Activated T-helper 1 cell treated with anti-CD3 and anti-CD28 coated beads, Interleukin-12 subunit alpha, Interleukin-12 subunit beta, Interleukin-2, Interleukin-4 antibody, amounts not matched to agents 30 ng/mL and 10 ng/mL and 1 ng/mL, durations not matched to agents 14 hours and 24 hours and 36 hours (primary cell): ENCODE data around the gene SSBP1. TPM values are rescaled to one million over a fixed set of nuclear protein-coding genes. Genes with fewer than 3 reads are reported as not detected.
A peak's percentile ranks its signal among the peaks of the same experiment; 100 is the strongest.
"Not testable (repeated sequence)": the region's sequence is repeated elsewhere in the genome, so short reads cannot be mapped to it uniquely, and the experiment has no call there.

Experiments
- DNase-seq: peaks from one replicate; pipeline ENCODE4 v3.0.0; 2021; ENCODE audit warnings: low spot score
- H3K27ac Mint-ChIP-seq: one replicate; pipeline ENCODE4 v1.8.0; 2021; ENCODE audit warnings: mild to moderate bottlenecking, mixed read lengths
- H3K27me3 Mint-ChIP-seq: one replicate; pipeline ENCODE4 v1.8.0; 2022; ENCODE audit warnings: mild to moderate bottlenecking, moderate library complexity, mixed read lengths; ENCODE audit not compliant: insufficient read depth
- H3K36me3 Mint-ChIP-seq: one replicate; pipeline ENCODE4 v1.8.0; 2021; ENCODE audit warnings: low read depth, mixed read lengths
- H3K4me1 Mint-ChIP-seq: one replicate; pipeline ENCODE4 v1.8.0; 2021; ENCODE audit warnings: low read depth, mixed read lengths
- H3K4me3 Mint-ChIP-seq: one replicate; pipeline ENCODE4 v1.8.0; 2021; ENCODE audit warnings: mild to moderate bottlenecking, moderate library complexity, mixed read lengths
- H3K9me3 Mint-ChIP-seq: one replicate; pipeline ENCODE4 v1.8.0; 2021; ENCODE audit warnings: mixed read lengths
- intact Hi-C: fragments of 100-400 bp; cut with micrococcal nuclease; formaldehyde crosslinking; loops from one replicate; pipeline ENCODE4 v1.15.1; 2024
- total RNA-seq: library from RNA; stranded (reverse); gene quantifications from 2 replicates; pipeline ENCODE4 v1.2.3, GENCODE V29; 2022

Gene SSBP1
- total RNA-seq, result 240 and 245 TPM in 2 replicates

- peak; percentile 91 for DNase-seq
- peak within 1 kb of the TSS; percentile 96 for H3K27ac Mint-ChIP-seq
- intact Hi-C loops, result loop anchor here (1.0 to 10.0 kb wide), 16 partner anchors 36 to 1642 kb away; partner anchors contain the start of genes ADCK2, AGK, BRAF and CASP2
- H3K4me1 Mint-ChIP-seq, result peaks cover 24% of the 10 kb centered on the region
- H3K36me3 Mint-ChIP-seq, result peaks cover 27% of the 10 kb centered on the region
- H3K27me3 Mint-ChIP-seq, result no peaks in the 10 kb centered on the region
- peak within 1 kb of the TSS; percentile 94 for H3K4me3 Mint-ChIP-seq
- H3K9me3 Mint-ChIP-seq, result no peaks in the 10 kb centered on the region
These were observed at the start of gene SSBP1 for GRCh38 chr7:141737836-141738591. SSBP1 (plus strand) TSS chr7:141738358; CDS start chr7:141739167, 809 bp downstream.

GRCh38 chr7:141689072-141689825 lies 48.9 kb upstream of the SSBP1 start:
- DNase-seq, H3K4me3 Mint-ChIP-seq, H3K9me3 Mint-ChIP-seq, H3K27ac Mint-ChIP-seq, intact Hi-C loops, H3K27me3 Mint-ChIP-seq: not testable (repeated sequence)
- H3K36me3 Mint-ChIP-seq, result peaks cover 29% of the 10 kb centered on the region
- peaks cover 16% of the 10 kb centered on the region for H3K4me1 Mint-ChIP-seq

- no peaks in the 10 kb centered on the region for H3K27me3 Mint-ChIP-seq
- H3K9me3 Mint-ChIP-seq, result no peaks in the 10 kb centered on the region
- no peak overlapping the region for H3K4me3 Mint-ChIP-seq
These were observed 46.6 kb upstream of the SSBP1 start for GRCh38 chr7:141691540-141691939.

GRCh38 chr7:141691961-141692360 lies 46.2 kb upstream of the SSBP1 start:
- H3K36me3 Mint-ChIP-seq, result peaks cover 28% of the 10 kb centered on the region
- H3K9me3 Mint-ChIP-seq, result no peaks in the 10 kb centered on the region
- intact Hi-C loops, result no loop called here
- peaks cover 12% of the 10 kb centered on the region for H3K4me1 Mint-ChIP-seq
- no peaks in the 10 kb centered on the region for H3K27me3 Mint-ChIP-seq
- no peak for DNase-seq
- no peak overlapping the region for H3K27ac Mint-ChIP-seq
- no peak overlapping the region for H3K4me3 Mint-ChIP-seq

More at GRCh38 chr7:141691540-141691939, 46.6 kb upstream of the SSBP1 start:
- intact Hi-C loops, result no loop called here
- no peak overlapping the region for H3K27ac Mint-ChIP-seq
- H3K36me3 Mint-ChIP-seq, result peaks cover 27% of the 10 kb centered on the region
- no peak for DNase-seq
- H3K4me1 Mint-ChIP-seq, result peaks cover 12% of the 10 kb centered on the region

- H3K27me3 Mint-ChIP-seq, result no peaks in the 10 kb centered on the region
- no peak overlapping the region for H3K4me3 Mint-ChIP-seq
- peaks cover 33% of the 10 kb centered on the region for H3K36me3 Mint-ChIP-seq
- DNase-seq, result no peak
- H3K9me3 Mint-ChIP-seq, result no peaks in the 10 kb centered on the region
- no peak overlapping the region for H3K27ac Mint-ChIP-seq
- H3K4me1 Mint-ChIP-seq, result peaks cover 19% of the 10 kb centered on the region
- intact Hi-C loops, result no loop called here
These were observed 45.1 kb upstream of the SSBP1 start for GRCh38 chr7:141693082-141693481.

- H3K4me1 Mint-ChIP-seq, result peaks cover 45% of the 10 kb centered on the region
These were observed 42.3 kb upstream of the SSBP1 start for GRCh38 chr7:141695803-141696289.

GRCh38 chr7:141696348-141696747 lies 41.8 kb upstream of the SSBP1 start:
- Mint-ChIP-seq H3K9me3 (no peaks in the 10 kb centered on the region), H3K4me3 (no peak overlapping the region), H3K27me3 (no peaks in the 10 kb centered on the region), H3K36me3 (peaks cover 37% of the 10 kb centered on the region), H3K4me1 (peaks cover 48% of the 10 kb centered on the region), H3K27ac (no peak overlapping the region)
- DNase-seq, result no peak
- intact Hi-C loops, result no loop called here

More at GRCh38 chr7:141695803-141696289, 42.3 kb upstream of the SSBP1 start:
- no peak for DNase-seq
- H3K4me3 Mint-ChIP-seq, result no peak overlapping the region
- intact Hi-C loops, result no loop called here
- peaks cover 37% of the 10 kb centered on the region for H3K36me3 Mint-ChIP-seq
- no peaks in the 10 kb centered on the region for H3K9me3 Mint-ChIP-seq
- H3K27me3 Mint-ChIP-seq, result no peaks in the 10 kb centered on the region
- no peak overlapping the region for H3K27ac Mint-ChIP-seq

- H3K27ac Mint-ChIP-seq, result no peak overlapping the region
- peaks cover 49% of the 10 kb centered on the region for H3K4me1 Mint-ChIP-seq
- DNase-seq, result no peak
- H3K36me3 Mint-ChIP-seq, result peaks cover 34% of the 10 kb centered on the region
- intact Hi-C loops, result no loop called here
- no peaks in the 10 kb centered on the region for H3K27me3 Mint-ChIP-seq
- H3K9me3 Mint-ChIP-seq, result no peaks in the 10 kb centered on the region
- H3K4me3 Mint-ChIP-seq, result no peak overlapping the region
These were observed 40.8 kb upstream of the SSBP1 start for GRCh38 chr7:141697211-141697871.

GRCh38 chr7:141698247-141699015 lies 39.7 kb upstream of the SSBP1 start:
- no peak overlapping the region for H3K27ac Mint-ChIP-seq
- DNase-seq, result no peak
- H3K4me1 Mint-ChIP-seq, result peaks cover 53% of the 10 kb centered on the region
- intact Hi-C loops, result no loop called here
- no peaks in the 10 kb centered on the region for H3K9me3 Mint-ChIP-seq
- peaks cover 34% of the 10 kb centered on the region for H3K36me3 Mint-ChIP-seq
- no peak overlapping the region for H3K4me3 Mint-ChIP-seq
- peaks cover 3% of the 10 kb centered on the region for H3K27me3 Mint-ChIP-seq

- H3K4me1 Mint-ChIP-seq, result peaks cover 53% of the 10 kb centered on the region
- DNase-seq, result no peak
- no peak overlapping the region for H3K27ac Mint-ChIP-seq
- intact Hi-C loops, result loop anchor here (2.0 kb wide), 1 partner anchor 45 kb away; no protein-coding TSS in a partner anchor
- H3K9me3 Mint-ChIP-seq, result no peaks in the 10 kb centered on the region
- H3K27me3 Mint-ChIP-seq, result peaks cover 5% of the 10 kb centered on the region
- H3K36me3 Mint-ChIP-seq, result peaks cover 30% of the 10 kb centered on the region
- H3K4me3 Mint-ChIP-seq, result peak overlapping the region; percentile 82
These were observed 38.3 kb upstream of the SSBP1 start for GRCh38 chr7:141699860-141700259.

GRCh38 chr7:141700296-141700847 lies 37.8 kb upstream of the SSBP1 start:
- intact Hi-C loops, result loop anchor here (2.0 kb wide), 1 partner anchor 46 kb away; no protein-coding TSS in a partner anchor
- Mint-ChIP-seq H3K4me1 (peaks cover 53% of the 10 kb centered on the region), H3K4me3 (peak overlapping the region; percentile 82)

More at GRCh38 chr7:141700296-141700847, 37.8 kb upstream of the SSBP1 start:
- Mint-ChIP-seq H3K27ac (peak overlapping the region; percentile 46), H3K36me3 (peaks cover 27% of the 10 kb centered on the region), H3K27me3 (peaks cover 5% of the 10 kb centered on the region), H3K9me3 (no peaks in the 10 kb centered on the region)
- no peak for DNase-seq
